Left lung (tissue), 10 donors: ENCODE measurements around the gene LYVE1. TPM values are rescaled to one million over a fixed set of nuclear protein-coding genes. Genes with fewer than 3 reads are reported as not detected.

ENCODE experiments used
- ATAC-seq: fragments of 200-7000 bp; cut with Tn5 transposase; one replicate; pipeline ENCODE4 v1.9.1; 2020; ENCODE audit warnings: moderate library complexity
- DNase-seq, 4 donors: peaks; one replicate each; pipeline ENCODE4 v3.0.0-alpha.2; 2013 to 2020
- H3K27ac ChIP-seq, 2 donors: fragments of 200-600 bp; sonication (generic) in 1 of 2; one replicate each; pipeline versions ENCODE4 v1.5.0 to v1.8.0; 2020 to 2021
- H3K27me3 ChIP-seq, 2 donors: fragments of 200-600 bp; sonication (generic) in 1 of 2; one replicate each; pipeline versions ENCODE4 v1.5.0 to v1.8.0; 2020 to 2021
- H3K36me3 ChIP-seq, 2 donors: fragments of 200-600 bp; sonication (generic) in 1 of 2; one replicate each; pipeline versions ENCODE4 v1.5.0 to v1.8.0; 2020 to 2021
- H3K4me1 ChIP-seq, 2 donors: fragments of 200-600 bp; one replicate each; pipeline ENCODE4 v1.8.0; 2021
- H3K4me3 ChIP-seq, 2 donors: fragments of 200-600 bp; sonication (generic) in 1 of 2; one replicate each; pipeline versions ENCODE4 v1.5.0 to v1.8.0; 2020 to 2021; ENCODE audit warnings: mild to moderate bottlenecking in 1 of 2
- H3K9me3 ChIP-seq, 2 donors: fragments of 200-600 bp; sonication (generic) in 1 of 2; one replicate each; pipeline versions ENCODE4 v1.5.0 to v1.8.0; 2020 to 2021
- intact Hi-C, 2 donors: fragments of 100-400 bp; cut with DNase I; formaldehyde crosslinking; loops; one replicate each; pipeline versions ENCODE4 v1.11.2 to v1.14.2; 2022
- polyA plus RNA-seq, 6 donors: library from polyadenylated mRNA; unstranded; fragments of 120-200 nt; gene quantifications; one replicate each; pipeline ENCODE4 v1.2.1, GENCODE V29; 2013; ENCODE audit not compliant: insufficient read length in 6 of 6
- total RNA-seq, 2 donors: library from RNA; stranded (reverse); fragmentation: NEBNext Ultra II Directional; extraction: Animal tissue kit (Norgen Biotek cat#: 25700); gene quantifications; one replicate each; pipeline ENCODE4 v1.2.1, GENCODE V29; 2021
- TF ChIP-seq, protein P1 (sequence below), 2 donors: fragments of 200-600 bp; sonication (generic) in 1 of 2; IDR thresholded peaks; one replicate each; pipeline versions ENCODE4 v1.5.0 to v1.8.0; 2021; ENCODE audit warnings: antibody characterized with exemption in 2 of 2
- donor health status: DM: no; HTN: yes; CAD: no.
- donor health status: DM: no; HTN: no; CAD: no.

The LYVE1 gene
- total and polyA plus RNA-seq, 8 donors, result 40.5 to 219 (median 166) TPM

DNA sequence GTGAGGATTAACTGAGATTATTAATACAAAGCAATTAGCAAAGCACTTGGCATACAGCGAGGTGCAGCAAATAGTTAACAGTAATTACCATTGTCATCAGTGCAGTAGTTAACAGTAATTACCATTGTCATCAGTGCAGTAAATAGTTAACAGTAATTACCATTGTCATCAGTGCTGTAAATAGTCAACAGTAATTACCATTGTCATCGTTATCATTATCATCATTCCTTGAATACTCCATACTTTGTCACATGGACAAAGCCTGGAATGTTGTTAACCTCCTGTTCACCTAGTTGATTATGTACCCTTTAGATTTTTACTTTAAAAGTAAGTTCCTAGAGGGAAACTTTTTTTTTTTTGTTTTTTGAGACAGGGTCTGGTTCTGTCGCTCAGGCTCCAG is 19.5 kb upstream of the LYVE1 start:
- Histone ChIP-seq H3K36me3 (no peaks in the 10 kb centered on the region), H3K27ac (peak overlapping the region in 1 of 2 donors; percentile 2), H3K9me3 (no peaks in the 10 kb centered on the region), H3K4me3 (no peak overlapping the region), H3K4me1 (peaks cover under 1 to 72% of the 10 kb centered on the region in 2 donors), H3K27me3 (no peaks in the 10 kb centered on the region)
- no peak for DNase-seq
- TF ChIP-seq, protein P1, sequence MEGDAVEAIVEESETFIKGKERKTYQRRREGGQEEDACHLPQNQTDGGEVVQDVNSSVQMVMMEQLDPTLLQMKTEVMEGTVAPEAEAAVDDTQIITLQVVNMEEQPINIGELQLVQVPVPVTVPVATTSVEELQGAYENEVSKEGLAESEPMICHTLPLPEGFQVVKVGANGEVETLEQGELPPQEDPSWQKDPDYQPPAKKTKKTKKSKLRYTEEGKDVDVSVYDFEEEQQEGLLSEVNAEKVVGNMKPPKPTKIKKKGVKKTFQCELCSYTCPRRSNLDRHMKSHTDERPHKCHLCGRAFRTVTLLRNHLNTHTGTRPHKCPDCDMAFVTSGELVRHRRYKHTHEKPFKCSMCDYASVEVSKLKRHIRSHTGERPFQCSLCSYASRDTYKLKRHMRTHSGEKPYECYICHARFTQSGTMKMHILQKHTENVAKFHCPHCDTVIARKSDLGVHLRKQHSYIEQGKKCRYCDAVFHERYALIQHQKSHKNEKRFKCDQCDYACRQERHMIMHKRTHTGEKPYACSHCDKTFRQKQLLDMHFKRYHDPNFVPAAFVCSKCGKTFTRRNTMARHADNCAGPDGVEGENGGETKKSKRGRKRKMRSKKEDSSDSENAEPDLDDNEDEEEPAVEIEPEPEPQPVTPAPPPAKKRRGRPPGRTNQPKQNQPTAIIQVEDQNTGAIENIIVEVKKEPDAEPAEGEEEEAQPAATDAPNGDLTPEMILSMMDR (IDR thresholded peaks at IDR 0.05), result no peak
- no peak for ATAC-seq
- intact Hi-C loops, result loop anchor here in 1 of 2 donors (10.0 kb wide), 1 partner anchor 67 kb away; no protein-coding TSS in a partner anchor

DNA sequence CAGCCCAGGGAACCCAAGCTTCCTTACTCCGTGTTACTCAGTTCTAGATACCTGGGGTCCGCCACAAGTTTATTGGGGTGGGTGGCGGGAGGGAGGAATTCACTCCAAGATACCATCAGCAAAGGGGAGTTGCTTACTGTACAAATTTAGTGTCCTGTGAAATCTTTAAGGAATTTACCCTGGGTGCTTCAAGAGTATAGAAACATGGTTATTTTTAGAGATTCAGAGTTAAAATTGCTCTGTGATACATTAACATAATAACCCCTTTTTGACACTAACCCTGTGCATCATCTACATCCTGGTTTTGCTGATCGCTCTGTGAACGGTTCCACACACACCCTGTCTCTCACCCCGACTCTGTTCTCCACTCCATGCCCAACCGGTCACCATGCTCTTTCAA is 18.9 kb upstream of the LYVE1 start:
- H3K9me3 ChIP-seq, result no peaks in the 10 kb centered on the region
- TF ChIP-seq, protein P1 (IDR thresholded peaks at IDR 0.05), result no peak
- no peak overlapping the region for H3K4me3 ChIP-seq
- DNase-seq (no peak), ATAC-seq (no peak)
- H3K27ac ChIP-seq, result peak overlapping the region in 1 of 2 donors; percentile 2
- no peaks in the 10 kb centered on the region for H3K36me3 ChIP-seq
- H3K27me3 ChIP-seq, result no peaks in the 10 kb centered on the region
- intact Hi-C loops, result loop anchor here in 1 of 2 donors (10.0 kb wide), 1 partner anchor 67 kb away; no protein-coding TSS in a partner anchor
- peaks cover 6 to 72% of the 10 kb centered on the region in 2 donors for H3K4me1 ChIP-seq

DNA sequence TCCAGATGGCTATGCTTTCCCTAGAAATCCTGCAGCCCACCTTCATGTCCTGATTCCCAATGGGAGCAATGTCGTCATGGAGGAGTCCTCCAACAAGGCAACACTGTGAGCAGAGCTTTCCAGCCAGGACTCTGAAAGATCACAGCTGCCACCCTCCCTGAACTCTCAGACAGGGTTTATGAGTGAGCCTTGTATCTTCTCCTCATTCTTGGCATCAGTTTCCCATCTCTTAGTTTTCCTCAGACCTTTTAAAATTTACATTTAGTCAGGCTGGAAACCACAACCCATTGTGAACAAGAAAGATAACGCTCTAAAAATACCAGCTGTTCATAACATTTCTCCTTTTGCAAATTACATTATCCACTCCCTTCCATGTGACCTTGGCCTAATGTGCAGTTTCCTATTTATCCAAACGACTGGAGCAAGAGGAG is 15.6 kb upstream of the LYVE1 start:
- H3K4me1 ChIP-seq, result peaks cover 24 to 76% of the 10 kb centered on the region in 2 donors
- DNase-seq (peak in 2 of 4 donors; percentile 61 to 81), ATAC-seq (no peak)
- no peaks in the 10 kb centered on the region for H3K36me3 ChIP-seq
- no peaks in the 10 kb centered on the region for H3K27me3 ChIP-seq
- H3K9me3 ChIP-seq, result no peaks in the 10 kb centered on the region
- intact Hi-C loops, result loop anchor here in 1 of 2 donors (10.0 kb wide), 1 partner anchor 71 kb away; no protein-coding TSS in a partner anchor
- H3K4me3 ChIP-seq, result peak overlapping the region in 1 of 2 donors; percentile 4
- TF ChIP-seq, protein P1 (IDR thresholded peaks at IDR 0.05), result no peak
- peak overlapping the region in 1 of 2 donors; percentile 93 for H3K27ac ChIP-seq

DNA sequence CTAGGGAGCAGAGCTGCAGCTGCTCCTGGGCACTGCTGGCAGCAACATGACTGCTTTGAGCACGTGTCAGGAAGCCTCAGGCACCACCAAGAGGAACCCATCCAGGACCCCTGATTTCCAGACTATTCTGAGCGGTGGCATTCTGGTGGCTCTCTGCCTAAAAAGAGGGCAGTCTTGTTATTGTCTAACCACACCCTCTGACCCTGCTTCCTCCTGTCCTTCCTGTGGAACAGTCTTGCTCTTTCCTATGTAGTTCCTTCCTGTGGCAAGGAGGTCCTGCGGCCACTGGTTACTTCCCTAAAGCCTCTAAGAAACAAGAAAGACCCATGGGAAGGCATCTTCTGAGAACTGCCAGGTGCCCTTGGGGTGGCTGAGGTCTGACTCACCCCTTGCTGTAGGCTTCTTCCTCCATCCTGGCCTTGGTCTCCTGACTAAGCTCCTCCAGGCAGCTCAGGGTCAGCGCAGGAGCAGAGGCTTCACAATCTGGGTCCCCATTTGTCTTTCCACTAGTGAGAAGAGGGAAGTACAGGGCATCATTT is 13.1 kb upstream of the LYVE1 start:
- ATAC-seq, result peak; percentile 45
- TF ChIP-seq, protein P1 (IDR thresholded peaks at IDR 0.05), result peak in 1 of 2 donors; percentile 18
- intact Hi-C loops, result loop anchor here in 1 of 2 donors (10.0 kb wide), 1 partner anchor 73 kb away; no protein-coding TSS in a partner anchor

DNA sequence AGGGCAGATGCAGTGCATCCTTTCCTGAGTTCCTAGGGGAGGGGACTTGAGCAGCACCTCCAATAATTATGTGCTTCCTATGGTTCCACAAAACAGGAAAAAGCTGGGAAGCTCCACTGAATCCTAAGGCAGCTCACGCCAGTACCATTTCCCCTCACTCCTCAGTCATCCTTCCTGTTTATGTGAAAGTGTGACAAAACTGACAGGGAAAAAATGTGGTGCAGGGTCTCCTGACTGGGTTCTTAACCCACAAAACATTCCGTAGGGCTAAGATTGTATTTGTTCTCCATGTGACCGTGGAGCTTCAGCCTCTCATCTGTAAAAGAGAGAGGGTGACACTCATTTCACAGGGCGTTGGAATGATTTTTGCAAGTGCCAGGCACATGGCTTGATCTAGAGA is 12.2 kb upstream of the LYVE1 start:
- H3K27ac ChIP-seq, result peak overlapping the region; percentile 62 to 93
- TF ChIP-seq, protein P1 (IDR thresholded peaks at IDR 0.05), result no peak
- H3K4me1 ChIP-seq, result peaks cover 24 to 63% of the 10 kb centered on the region in 2 donors
- H3K9me3 ChIP-seq, result no peaks in the 10 kb centered on the region
- H3K4me3 ChIP-seq, result no peak overlapping the region
- DNase-seq, result no peak
- no peaks in the 10 kb centered on the region for H3K27me3 ChIP-seq
- intact Hi-C loops, result loop anchor here in 1 of 2 donors (10.0 kb wide), 1 partner anchor 74 kb away; no protein-coding TSS in a partner anchor
- no peak for ATAC-seq
- H3K36me3 ChIP-seq, result peaks cover 0 to 18% of the 10 kb centered on the region in 2 donors

More for the DNA sequence above, 13.1 kb upstream of the LYVE1 start:
- no peak overlapping the region for H3K4me3 ChIP-seq
- H3K9me3 ChIP-seq, result no peaks in the 10 kb centered on the region
- peak overlapping the region; percentile 62 to 93 for H3K27ac ChIP-seq
- no peaks in the 10 kb centered on the region for H3K27me3 ChIP-seq
- DNase-seq, result peak in 2 of 4 donors; percentile 74 to 84
- peaks cover 0 to 9% of the 10 kb centered on the region in 2 donors for H3K36me3 ChIP-seq
- peaks cover 24 to 67% of the 10 kb centered on the region in 2 donors for H3K4me1 ChIP-seq
